NCI-H2227 (cell line): ENCODE data around the gene FAM217B.
A peak's percentile ranks its signal among the peaks of the same experiment; 100 is the strongest.
"Not testable (repeated sequence)": the region's sequence is repeated elsewhere in the genome, so short reads cannot be mapped to it uniquely, and the experiment has no call there.

Experiments used
- DNase-seq: peaks from one replicate; lab custom pipeline; 2025; ENCODE audit not compliant: unreplicated experiment; lab: John Stamatoyannopoulos, UW

FAM217B gene

DNA sequence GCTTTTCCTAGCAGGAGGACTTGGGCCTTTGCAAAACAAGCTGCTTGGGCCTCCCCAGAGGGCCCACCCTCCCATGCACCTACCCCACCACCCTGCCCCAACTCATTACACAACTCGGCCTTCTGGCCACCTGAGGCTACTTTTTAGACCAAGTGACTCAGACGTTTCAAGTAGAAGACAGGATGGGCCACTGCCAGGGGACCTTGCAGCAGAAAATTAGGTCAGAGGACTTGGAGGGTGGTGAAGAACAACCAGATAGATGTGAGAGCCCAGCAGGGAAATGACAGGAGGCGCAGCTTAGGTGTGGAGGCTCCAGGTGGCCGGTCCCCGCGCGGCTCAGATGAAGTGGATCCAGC is 1.5 kb upstream of the FAM217B start:
- DNase-seq: no peak

GRCh38 chr20:59939052-59939878 is 924 bp upstream of the FAM217B start:
- DNase-seq: no peak

GRCh38 chr20:59939879-59940128 is 385 bp upstream of the FAM217B start:
- peak; percentile 57 for DNase-seq

DNA sequence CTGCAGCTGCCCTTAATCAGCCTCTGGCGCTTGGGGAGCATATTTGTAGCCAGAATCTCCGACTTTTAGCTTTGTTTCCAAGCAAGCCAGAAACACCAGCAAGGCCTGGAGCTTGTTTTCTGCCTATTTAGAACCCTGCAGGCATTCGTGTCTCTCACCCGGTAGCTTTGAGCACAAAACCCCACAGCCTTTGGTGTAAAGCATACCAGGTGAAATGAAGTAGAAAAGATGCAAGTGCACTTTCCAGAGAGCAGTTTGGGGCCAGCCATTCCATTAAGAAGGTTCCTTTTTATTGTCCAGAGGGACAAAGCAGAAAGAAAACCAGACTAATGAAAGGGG is 736 bp downstream of the FAM217B start:
- DNase-seq: no peak

GRCh38 chr20:59942245-59942644 is 2.1 kb downstream of the FAM217B start:
- DNase-seq: no peak

GRCh38 chr20:59944726-59945125 is 4.5 kb downstream of the FAM217B start:
- no peak for DNase-seq

DNA sequence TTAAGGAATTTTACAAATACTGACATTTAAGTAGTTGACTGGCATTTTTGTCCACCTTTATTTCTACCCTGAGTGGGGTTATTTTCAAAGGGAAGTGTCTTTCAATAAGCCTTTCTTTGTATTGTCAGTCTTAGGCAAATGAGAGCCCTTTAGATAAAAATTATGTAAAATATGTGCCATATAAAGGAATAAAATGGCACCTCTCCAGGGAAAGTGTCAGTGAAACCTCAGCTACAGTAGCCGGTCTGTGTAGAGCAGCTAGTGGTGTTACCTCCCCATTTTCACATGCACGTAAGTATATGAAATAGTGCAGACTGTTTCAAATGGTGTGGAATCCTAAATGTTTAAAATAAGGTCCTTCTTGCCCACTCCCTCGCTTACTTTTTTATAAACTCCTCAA is 5.0 kb downstream of the FAM217B start:
- DNase-seq: no peak

DNA sequence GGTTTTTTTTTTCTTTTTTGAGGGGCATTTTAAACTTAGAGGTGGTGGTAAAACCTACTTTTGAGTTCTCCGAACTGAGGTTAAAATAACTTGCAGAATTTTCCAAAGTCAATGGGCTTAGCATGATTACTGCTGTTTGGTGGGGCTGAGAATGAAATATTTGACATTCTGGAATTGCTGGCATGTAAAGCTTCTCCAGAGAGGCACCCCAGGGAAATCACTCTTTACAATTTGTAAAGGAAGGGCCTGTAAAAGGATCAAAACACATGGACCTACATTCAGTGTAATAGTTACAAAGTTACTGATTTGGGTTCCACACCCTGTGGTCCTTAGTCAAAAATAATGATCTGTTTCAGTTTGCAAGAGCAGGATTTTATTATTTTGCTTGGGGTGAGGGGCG is 5.5 kb downstream of the FAM217B start:
- DNase-seq: no peak

DNA sequence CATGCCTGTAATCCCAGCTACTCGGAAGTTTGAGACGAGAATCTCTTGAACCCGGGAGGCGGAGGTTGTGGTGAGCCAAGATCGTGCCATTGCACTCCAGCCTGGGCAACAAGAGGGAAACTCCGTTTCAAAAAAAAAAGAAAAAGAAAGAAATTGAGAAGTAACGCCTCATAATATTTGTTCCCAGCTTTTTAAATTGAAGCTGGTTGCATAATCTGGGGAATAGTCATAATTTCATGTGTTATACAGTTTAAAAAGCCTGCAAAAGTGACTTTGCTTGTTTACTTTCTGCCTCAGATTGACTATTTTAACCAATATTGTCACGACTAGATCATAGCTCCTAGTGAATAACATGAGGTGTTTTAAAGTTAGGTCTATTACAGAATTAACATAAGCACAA is 7.2 kb downstream of the FAM217B start:
- no peak for DNase-seq

- DNase-seq: no peak
Observed at GRCh38 chr20:59948212-59948611, 8.0 kb downstream of the FAM217B start.

- DNase-seq: peak; percentile 63
Observed at GRCh38 chr20:59948828-59949720, 8.9 kb downstream of the FAM217B start.

GRCh38 chr20:59949911-59950310 is 9.7 kb downstream of the FAM217B start:
- no peak for DNase-seq

GRCh38 chr20:59954718-59955117 is 14.5 kb downstream of the FAM217B start:
- DNase-seq: no peak

GRCh38 chr20:59955131-59955796 is 15.1 kb downstream of the FAM217B start:
- peak; percentile 62 for DNase-seq

- not testable (repeated sequence) for DNase-seq
Observed at GRCh38 chr20:59957568-59957967, 17.4 kb downstream of the FAM217B start.

- no peak for DNase-seq
Observed at GRCh38 chr20:59958123-59958522, 17.9 kb downstream of the FAM217B start, which contains the start of gene CDH26. Gene CDH26, plus strand, starts transcription at chr20:59958423. Its CDS starts 304 bp downstream, at chr20:59958727.

- no peak for DNase-seq
Observed at GRCh38 chr20:59958626-59959025, 18.4 kb downstream of the FAM217B start.

- DNase-seq: no peak
Observed at GRCh38 chr20:59961423-59961822, 21.2 kb downstream of the FAM217B start.

DNA sequence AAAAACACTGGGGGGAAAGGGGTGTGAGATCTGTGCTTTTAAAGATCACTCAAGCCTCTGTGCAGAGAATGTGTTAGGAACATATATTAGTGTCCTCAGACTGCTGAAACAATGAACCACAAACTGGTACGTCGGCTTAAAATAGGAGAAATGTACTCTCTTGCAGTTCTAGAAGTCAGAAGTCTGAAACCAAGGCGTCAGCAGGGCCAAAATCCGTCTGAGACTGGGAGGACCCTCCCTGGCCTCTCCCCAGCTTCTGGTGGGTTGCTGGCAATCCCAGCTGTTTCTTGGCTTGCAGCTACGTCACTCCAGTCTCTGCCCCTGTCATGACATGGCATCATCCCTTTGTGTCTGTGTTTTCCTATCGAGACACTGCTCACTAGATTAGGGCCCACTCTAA is 22.0 kb downstream of the FAM217B start:
- no peak for DNase-seq

GRCh38 chr20:59966428-59966827 is 26.2 kb downstream of the FAM217B start:
- no peak for DNase-seq

DNA sequence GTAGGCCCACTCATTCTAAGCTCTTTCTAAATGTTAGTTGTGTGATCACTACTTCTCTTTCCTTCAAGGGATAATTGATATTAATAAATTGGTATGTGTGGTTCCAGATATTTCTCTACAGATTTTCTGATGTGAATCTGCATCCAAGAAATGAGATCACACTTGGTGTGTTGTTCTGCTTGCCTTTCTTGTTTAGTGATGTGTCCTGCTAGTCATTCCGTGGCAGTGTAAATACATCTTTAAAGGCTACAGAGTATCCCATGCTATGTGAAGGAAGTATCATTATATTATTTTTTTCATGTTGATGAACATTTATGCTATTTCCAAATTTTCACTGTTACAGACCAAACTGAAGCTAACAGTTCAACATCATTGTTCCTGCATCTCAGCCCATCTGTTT is 31.2 kb downstream of the FAM217B start:
- no peak for DNase-seq
